Measurements from ENCODE around the gene ALX3.
A peak's percentile ranks its signal among the peaks of the same experiment; 100 is the strongest.

DNA sequence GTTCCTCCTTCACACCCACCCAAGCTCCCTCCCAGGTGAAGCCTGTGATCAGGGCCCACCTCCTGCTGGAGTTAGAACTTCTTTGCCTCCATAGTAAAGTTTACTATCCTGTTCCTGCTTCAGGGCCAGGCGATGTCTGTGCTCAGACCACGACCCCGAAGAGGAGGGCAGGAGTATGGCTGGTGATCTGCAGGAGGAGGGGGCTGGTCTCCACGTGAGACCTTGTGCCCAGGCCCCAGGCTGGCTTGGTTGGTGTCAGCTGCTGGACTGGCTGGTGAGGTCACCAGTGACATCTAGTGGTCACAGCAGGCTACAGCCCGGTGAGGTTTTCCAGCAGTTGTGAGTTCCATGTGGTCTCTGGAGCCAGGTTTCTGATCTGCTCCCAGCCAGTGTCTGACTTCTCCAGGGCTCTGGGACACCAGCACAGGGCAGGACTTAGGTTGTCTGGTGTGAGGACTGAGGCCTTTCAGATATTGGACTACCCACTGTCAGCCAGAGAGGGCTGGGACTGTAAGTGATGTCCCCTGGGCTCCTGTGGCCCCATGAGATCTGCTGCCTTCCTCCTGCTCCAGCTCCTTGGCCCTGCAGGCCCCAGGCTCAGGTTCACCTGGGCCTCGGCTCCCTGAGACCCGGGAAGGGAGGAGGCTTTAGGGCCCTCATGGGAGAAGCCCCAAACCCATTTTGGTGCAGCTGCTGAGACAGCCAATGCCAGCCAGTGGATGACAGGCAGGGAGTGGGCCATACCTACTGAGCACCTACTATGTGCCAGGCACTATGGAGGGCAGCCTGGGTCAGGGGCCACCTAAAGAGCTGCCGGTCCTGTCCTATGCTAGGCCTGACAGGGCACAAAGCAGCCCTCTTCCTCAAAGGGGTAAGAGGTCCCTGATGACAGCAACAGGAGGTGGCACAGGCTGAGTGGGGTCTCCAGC, 35.8 kb upstream of the ALX3 start:
- TF ChIP-seq, protein P1, sequence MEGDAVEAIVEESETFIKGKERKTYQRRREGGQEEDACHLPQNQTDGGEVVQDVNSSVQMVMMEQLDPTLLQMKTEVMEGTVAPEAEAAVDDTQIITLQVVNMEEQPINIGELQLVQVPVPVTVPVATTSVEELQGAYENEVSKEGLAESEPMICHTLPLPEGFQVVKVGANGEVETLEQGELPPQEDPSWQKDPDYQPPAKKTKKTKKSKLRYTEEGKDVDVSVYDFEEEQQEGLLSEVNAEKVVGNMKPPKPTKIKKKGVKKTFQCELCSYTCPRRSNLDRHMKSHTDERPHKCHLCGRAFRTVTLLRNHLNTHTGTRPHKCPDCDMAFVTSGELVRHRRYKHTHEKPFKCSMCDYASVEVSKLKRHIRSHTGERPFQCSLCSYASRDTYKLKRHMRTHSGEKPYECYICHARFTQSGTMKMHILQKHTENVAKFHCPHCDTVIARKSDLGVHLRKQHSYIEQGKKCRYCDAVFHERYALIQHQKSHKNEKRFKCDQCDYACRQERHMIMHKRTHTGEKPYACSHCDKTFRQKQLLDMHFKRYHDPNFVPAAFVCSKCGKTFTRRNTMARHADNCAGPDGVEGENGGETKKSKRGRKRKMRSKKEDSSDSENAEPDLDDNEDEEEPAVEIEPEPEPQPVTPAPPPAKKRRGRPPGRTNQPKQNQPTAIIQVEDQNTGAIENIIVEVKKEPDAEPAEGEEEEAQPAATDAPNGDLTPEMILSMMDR (IDR thresholded peaks at IDR 0.05; ENCODE audit: insufficient read depth, low read length, poor library complexity, severe bottlenecking), result peak; percentile 67
- TF ChIP-seq EZH2phosphoT487 (conservative IDR thresholded peaks at IDR 0.05; ENCODE audit: low read length), result no peak

All from SU-DHL-6 (cell line).